KMS-11 (cell line): ENCODE results near the gene FAM53C.
A peak's percentile ranks its signal among the peaks of the same experiment; 100 is the strongest.

Experiments used
- H2AFZ ChIP-seq: fragments of 200-600 bp; sonication (generic); 2 replicates; pipeline ENCODE4 v1.6.1; 2016; ENCODE audit warnings: antibody characterized with exemption, mixed run types, low read depth
- H3K27ac ChIP-seq: fragments of 200-600 bp; sonication (generic); 2 replicates; pipeline ENCODE4 v1.6.1; 2016; ENCODE audit warnings: mild to moderate bottlenecking, mixed run types
- H3K27me3 ChIP-seq: fragments of 200-600 bp; sonication (generic); 2 replicates; pipeline ENCODE4 v1.6.1; 2017; ENCODE audit warnings: mild to moderate bottlenecking, low read depth, mixed run types, moderate library complexity; ENCODE audit not compliant: insufficient read depth
- H3K36me3 ChIP-seq: fragments of 200-600 bp; sonication (generic); 2 replicates; pipeline ENCODE4 v1.6.1; 2017; ENCODE audit warnings: mild to moderate bottlenecking, mixed run types; ENCODE audit not compliant: insufficient read depth
- H3K4me1 ChIP-seq: fragments of 200-600 bp; sonication (generic); 2 replicates; pipeline ENCODE4 v1.6.1; 2016; ENCODE audit warnings: mild to moderate bottlenecking, low read depth, mixed run types; ENCODE audit not compliant: poor library complexity, severe bottlenecking
- H3K4me2 ChIP-seq: fragments of 200-600 bp; sonication (generic); 2 replicates; pipeline ENCODE4 v1.7.0; 2016; ENCODE audit warnings: mild to moderate bottlenecking, mixed run types
- H3K4me3 ChIP-seq: fragments of 200-600 bp; sonication (generic); IDR thresholded peaks from 2 replicates; pipeline ENCODE4 v1.6.1; 2017; ENCODE audit warnings: low read depth, low read length, mixed read lengths; ENCODE audit not compliant: insufficient read depth
- H3K79me2 ChIP-seq: fragments of 200-600 bp; sonication (generic); 2 replicates; pipeline ENCODE4 v1.6.1; 2016; ENCODE audit warnings: low read depth, mixed run types; ENCODE audit not compliant: insufficient read depth
- H3K9ac ChIP-seq: fragments of 200-600 bp; sonication (generic); 2 replicates; pipeline ENCODE4 v1.6.1; 2016; ENCODE audit warnings: mild to moderate bottlenecking, mixed run types
- H4K20me1 ChIP-seq: fragments of 200-600 bp; sonication (generic); 2 replicates; pipeline ENCODE4 v1.6.1; 2016; ENCODE audit warnings: mild to moderate bottlenecking, mixed run types; ENCODE audit not compliant: insufficient read depth
- CTCF ChIP-seq: fragments of 200-600 bp; sonication (generic); conservative IDR thresholded peaks from 2 replicates; pipeline ENCODE4 v1.6.1; 2017; ENCODE audit warnings: low read depth, mild to moderate bottlenecking, antibody characterized with exemption, low read length, moderate library complexity, mixed read lengths

The FAM53C gene

DNA sequence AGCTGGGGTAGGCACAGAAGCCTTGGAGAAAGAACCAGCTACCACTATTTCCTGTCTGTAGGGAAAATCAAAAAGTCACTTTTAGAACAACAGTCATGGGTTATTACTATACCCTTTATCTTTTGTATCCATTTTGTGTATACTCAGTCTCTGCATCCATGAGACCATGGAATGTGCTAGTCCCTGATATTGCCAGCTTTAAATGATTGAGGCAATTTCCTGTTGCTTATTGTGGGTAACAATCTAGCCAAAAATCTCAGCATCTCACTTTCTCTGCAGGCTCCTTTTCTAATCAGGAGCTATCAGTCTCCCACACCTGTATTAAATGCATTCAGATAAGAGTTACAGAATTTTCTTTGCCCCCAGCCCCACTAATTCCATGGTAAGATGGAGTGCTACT is 13.5 kb downstream of the FAM53C start:
- H3K79me2 ChIP-seq: peaks cover 36% of the 10 kb centered on the region
- H3K9ac ChIP-seq: no peak overlapping the region
- H3K27me3 ChIP-seq: no peaks in the 10 kb centered on the region
- no peak overlapping the region for H3K4me2 ChIP-seq
- no peak overlapping the region for H3K4me3 ChIP-seq
- no peak overlapping the region for H2AFZ ChIP-seq
- H4K20me1 ChIP-seq: no peaks in the 10 kb centered on the region
- no peak for TF ChIP-seq CTCF
- H3K27ac ChIP-seq: no peak overlapping the region
- no peaks in the 10 kb centered on the region for H3K36me3 ChIP-seq
- peaks cover 21% of the 10 kb centered on the region for H3K4me1 ChIP-seq

- H3K9ac ChIP-seq: peak within 1 kb of the TSS; percentile 95
- H3K27ac ChIP-seq: peak within 1 kb of the TSS; percentile 88
- H3K36me3 ChIP-seq: no peaks in the 10 kb centered on the region
- no peaks in the 10 kb centered on the region for H4K20me1 ChIP-seq
- H2AFZ ChIP-seq: peak within 1 kb of the TSS; percentile 76
- H3K79me2 ChIP-seq: peaks cover 43% of the 10 kb centered on the region
- peak within 1 kb of the TSS; percentile 61 for H3K4me3 ChIP-seq
- peaks cover 21% of the 10 kb centered on the region for H3K4me1 ChIP-seq
- TF ChIP-seq CTCF: peak; percentile 91
- H3K4me2 ChIP-seq: peak within 1 kb of the TSS; percentile 88
- no peaks in the 10 kb centered on the region for H3K27me3 ChIP-seq
Observed at GRCh38 chr5:138352071-138352721, 14.1 kb downstream of the FAM53C start, which contains the start of gene KDM3B. Gene KDM3B, plus strand, starts transcription at chr5:138352685. Its CDS starts 111 bp downstream, at chr5:138352796.

- Histone ChIP-seq H3K4me3 (peak overlapping the region; percentile 61), H3K36me3 (no peaks in the 10 kb centered on the region), H2AFZ (peak overlapping the region; percentile 76), H3K79me2 (peaks cover 50% of the 10 kb centered on the region), H3K27ac (peak overlapping the region; percentile 88), H3K9ac (peak overlapping the region; percentile 95), H3K4me1 (peaks cover 21% of the 10 kb centered on the region), H4K20me1 (no peaks in the 10 kb centered on the region), H3K27me3 (no peaks in the 10 kb centered on the region), H3K4me2 (peak overlapping the region; percentile 88)
- peak; percentile 35 for TF ChIP-seq CTCF
Observed at GRCh38 chr5:138352722-138353559, 14.9 kb downstream of the FAM53C start.

DNA sequence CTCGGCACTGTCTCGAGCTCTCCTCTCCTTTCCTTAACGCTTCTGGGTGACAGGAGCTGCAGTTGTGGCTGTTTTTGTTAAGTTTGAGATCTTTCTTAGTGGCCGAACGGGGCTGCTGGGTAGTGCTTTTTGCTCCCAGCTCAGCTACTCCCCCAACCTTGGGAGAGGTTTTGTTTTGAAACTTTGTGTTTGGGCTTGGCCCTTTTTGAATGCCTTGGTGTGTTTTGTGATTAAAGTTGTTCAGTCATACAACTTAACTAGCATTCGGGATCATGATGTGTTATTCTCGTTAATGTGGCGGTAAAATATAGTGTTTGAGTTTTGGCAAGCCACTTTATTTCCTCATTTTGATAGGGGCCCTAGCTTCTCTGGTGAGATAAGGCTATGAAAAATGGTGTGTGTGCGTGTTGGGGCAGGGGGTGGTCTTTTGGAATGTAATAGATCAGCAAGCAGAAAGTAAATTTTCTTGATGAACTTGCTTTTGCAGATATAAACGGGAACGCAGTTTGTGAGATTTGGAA is 15.6 kb downstream of the FAM53C start:
- Histone ChIP-seq H2AFZ (peak overlapping the region; percentile 76), H3K4me1 (peaks cover 21% of the 10 kb centered on the region), H3K36me3 (no peaks in the 10 kb centered on the region), H3K4me3 (peak overlapping the region; percentile 61), H3K27me3 (no peaks in the 10 kb centered on the region), H3K79me2 (peaks cover 56% of the 10 kb centered on the region), H3K27ac (peak overlapping the region; percentile 88), H4K20me1 (no peaks in the 10 kb centered on the region), H3K4me2 (peak overlapping the region; percentile 88), H3K9ac (peak overlapping the region; percentile 95)
- no peak for TF ChIP-seq CTCF
